Activated B cell treated with CpG ODN at 0.5 μM for 24 hours (primary cell): ENCODE results near the gene MPZL1. TPM values are rescaled to one million over a fixed set of nuclear protein-coding genes. Genes with fewer than 3 reads are reported as not detected.

Experiments
- ATAC-seq: fragments of 200-7000 bp; cut with Tn5 transposase; one replicate; pipeline ENCODE4 v1.10.0; 2021; ENCODE audit warnings: low read depth, mild to moderate bottlenecking, moderate library complexity
- CTCF ChIA-PET: fragments of 350-600 bp; sonication (Branson Sonifier 250); formaldehyde crosslinking; loops from one replicate; lab custom pipeline; 2021; ENCODE audit warnings: antibody characterized with exemption; lab: Charles Lee
- POLR2A ChIA-PET: fragments of 350-600 bp; sonication (Branson Sonifier 250); formaldehyde crosslinking; loops from one replicate; lab custom pipeline; 2021; ENCODE audit warnings: antibody characterized with exemption; lab: Charles Lee
- DNase-seq: peaks from one replicate; pipeline ENCODE4 v3.0.0; 2022
- H3K27ac Mint-ChIP-seq: one replicate; pipeline ENCODE4 v1.8.0; 2020; ENCODE audit warnings: mixed read lengths
- H3K27me3 Mint-ChIP-seq: one replicate; pipeline ENCODE4 v1.8.0; 2021; ENCODE audit warnings: mixed read lengths
- H3K36me3 Mint-ChIP-seq: one replicate; pipeline ENCODE4 v1.8.0; 2021; ENCODE audit warnings: low read depth, mixed read lengths
- H3K4me1 Mint-ChIP-seq: one replicate; pipeline ENCODE4 v1.8.0; 2021; ENCODE audit warnings: mixed read lengths
- H3K4me3 Mint-ChIP-seq: one replicate; pipeline ENCODE4 v1.8.0; 2020; ENCODE audit warnings: mild to moderate bottlenecking, mixed read lengths
- H3K9me3 Mint-ChIP-seq: one replicate; pipeline ENCODE4 v1.8.0; 2020; ENCODE audit warnings: mixed read lengths
- CTCF ChIP-seq: fragments of 200-600 bp; IDR thresholded peaks from one replicate; pipeline ENCODE4 v1.8.0; 2022; ENCODE audit warnings: antibody characterized with exemption, mild to moderate bottlenecking
- intact Hi-C: fragments of 100-400 bp; cut with micrococcal nuclease; formaldehyde crosslinking; loops from one replicate; pipeline ENCODE4 v1.15.1; 2024
- total RNA-seq: library from RNA; stranded (reverse); gene quantifications from 2 replicates; pipeline ENCODE4 v1.2.3, GENCODE V29; 2022

The MPZL1 gene
- total RNA-seq, 1 donor from 2014 or later, result 27.2 TPM

GRCh38 chr1:167808104-167808503 is 86.3 kb downstream of the MPZL1 start:
- TF ChIP-seq CTCF, result no peak
- intact Hi-C loops, result loop anchor here (10.0 kb wide), 1 partner anchor 403 kb away; no protein-coding TSS in a partner anchor
- no peak overlapping the region for H3K27ac Mint-ChIP-seq
- ATAC-seq (no peak), DNase-seq (no peak)
- H3K9me3 Mint-ChIP-seq, result peaks cover 11% of the 10 kb centered on the region
- H3K4me3 Mint-ChIP-seq, result no peak overlapping the region
- H3K4me1 Mint-ChIP-seq, result peaks cover 22% of the 10 kb centered on the region
- peaks cover 1% of the 10 kb centered on the region for H3K27me3 Mint-ChIP-seq
- H3K36me3 Mint-ChIP-seq, result peaks cover 9% of the 10 kb centered on the region
- CTCF ChIA-PET, result interaction anchor here (1.2 kb wide), 1 partner anchor 208 kb away, joined by 5 read pairs; no protein-coding TSS in a partner anchor
- POLR2A ChIA-PET, result no interaction called here

- TF ChIP-seq CTCF, result no peak
- ATAC-seq (no peak), DNase-seq (no peak)
- peaks cover 1% of the 10 kb centered on the region for H3K27me3 Mint-ChIP-seq
- H3K4me3 Mint-ChIP-seq, result no peak overlapping the region
- H3K4me1 Mint-ChIP-seq, result peaks cover 16% of the 10 kb centered on the region
- H3K9me3 Mint-ChIP-seq, result peaks cover 14% of the 10 kb centered on the region
- ChIA-PET CTCF (interaction anchor here (1.2 kb wide), 1 partner anchor 208 kb away, joined by 5 read pairs; no protein-coding TSS in a partner anchor), POLR2A (no interaction called here)
- intact Hi-C loops, result loop anchor here (10.0 kb wide), 1 partner anchor 404 kb away; no protein-coding TSS in a partner anchor
- H3K27ac Mint-ChIP-seq, result no peak overlapping the region
- H3K36me3 Mint-ChIP-seq, result peaks cover 9% of the 10 kb centered on the region
Observed at GRCh38 chr1:167808690-167809089, 86.9 kb downstream of the MPZL1 start.

- Mint-ChIP-seq H3K27ac (no peak overlapping the region), H3K36me3 (peaks cover 9% of the 10 kb centered on the region), H3K4me1 (no peaks in the 10 kb centered on the region), H3K4me3 (no peak overlapping the region), H3K27me3 (peaks cover 1% of the 10 kb centered on the region), H3K9me3 (peaks cover 26% of the 10 kb centered on the region)
- DNase-seq, result no peak
- ChIA-PET CTCF (no interaction called here), POLR2A (no interaction called here)
- no peak for TF ChIP-seq CTCF
- no peak for ATAC-seq
- intact Hi-C loops, result no loop called here
Observed at GRCh38 chr1:167812972-167813371, 91.2 kb downstream of the MPZL1 start.

GRCh38 chr1:167815650-167816049 is 93.9 kb downstream of the MPZL1 start:
- Mint-ChIP-seq H3K9me3 (peaks cover 26% of the 10 kb centered on the region), H3K4me3 (no peak overlapping the region), H3K27ac (no peak overlapping the region), H3K36me3 (peaks cover 9% of the 10 kb centered on the region), H3K27me3 (peaks cover 9% of the 10 kb centered on the region), H3K4me1 (peaks cover 8% of the 10 kb centered on the region)
- no peak for DNase-seq
- TF ChIP-seq CTCF, result no peak
- ATAC-seq, result no peak
- intact Hi-C loops, result no loop called here
- CTCF ChIA-PET, result no interaction called here
- POLR2A ChIA-PET, result no interaction called here

GRCh38 chr1:167819849-167820683 is 98.3 kb downstream of the MPZL1 start:
- peaks cover 10% of the 10 kb centered on the region for H3K9me3 Mint-ChIP-seq
- DNase-seq (peak; percentile 31), ATAC-seq (peak; percentile 84)
- no peaks in the 10 kb centered on the region for H3K36me3 Mint-ChIP-seq
- H3K4me1 Mint-ChIP-seq, result peaks cover 8% of the 10 kb centered on the region
- no peak for TF ChIP-seq CTCF
- H3K4me3 Mint-ChIP-seq, result peak overlapping the region; percentile 78
- ChIA-PET CTCF (no interaction called here), POLR2A (no interaction called here)
- intact Hi-C loops, result no loop called here
- H3K27me3 Mint-ChIP-seq, result peaks cover 11% of the 10 kb centered on the region
- no peak overlapping the region for H3K27ac Mint-ChIP-seq
